ENCODE data around the gene HBP1. TPM values are rescaled to one million over a fixed set of nuclear protein-coding genes. Genes with fewer than 3 reads are reported as not detected.

Gene HBP1
- total RNA-seq, 1 donor from 2014 or later: 84.6 TPM

DNA sequence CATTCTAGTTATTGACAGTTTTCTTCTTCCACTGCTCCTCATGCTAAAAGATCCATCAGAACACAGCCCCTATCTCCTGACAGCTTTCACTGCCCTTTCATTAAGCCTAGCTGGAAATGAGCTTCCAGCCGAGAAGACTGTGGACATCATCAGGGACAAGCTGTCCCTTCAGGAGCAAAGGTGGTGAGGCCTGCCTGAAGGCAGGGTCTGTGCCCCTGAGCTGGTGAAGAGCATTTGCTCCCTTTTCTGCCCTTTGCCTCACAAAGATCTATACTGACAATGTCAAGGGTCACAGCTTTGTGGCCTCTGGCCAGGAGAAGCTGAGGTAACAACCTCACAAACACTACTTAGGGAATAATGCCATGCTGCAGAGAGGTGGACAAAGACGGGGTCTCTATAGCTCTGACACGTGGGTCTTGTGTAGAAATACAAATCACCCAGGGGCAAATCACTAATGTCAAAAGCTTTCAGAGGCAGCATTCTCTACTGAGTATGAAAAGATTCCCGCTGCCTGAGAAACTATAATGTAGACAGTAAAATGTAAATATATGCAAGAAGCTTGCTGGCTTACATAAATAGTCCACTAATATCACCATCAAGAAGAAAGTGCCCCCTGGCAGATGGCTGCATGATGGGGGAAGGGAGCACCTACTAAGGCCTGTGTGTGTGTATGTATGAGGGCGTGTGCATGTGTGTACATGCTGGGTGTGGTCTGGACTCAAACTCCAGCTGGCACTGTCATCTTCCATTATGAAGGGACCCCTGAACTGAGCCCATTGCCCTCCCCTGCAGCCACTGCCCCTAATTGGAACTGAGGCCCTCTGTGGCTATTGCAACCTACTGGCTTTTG, 55.8 kb downstream of the HBP1 start:
- Mint-ChIP-seq H3K4me3 (ENCODE audit: unreplicated experiment) (no peak overlapping the region), H3K36me3 (ENCODE audit: unreplicated experiment) (peaks cover 14% of the 10 kb centered on the region), H3K27ac (ENCODE audit: unreplicated experiment) (no peak overlapping the region)

DNA sequence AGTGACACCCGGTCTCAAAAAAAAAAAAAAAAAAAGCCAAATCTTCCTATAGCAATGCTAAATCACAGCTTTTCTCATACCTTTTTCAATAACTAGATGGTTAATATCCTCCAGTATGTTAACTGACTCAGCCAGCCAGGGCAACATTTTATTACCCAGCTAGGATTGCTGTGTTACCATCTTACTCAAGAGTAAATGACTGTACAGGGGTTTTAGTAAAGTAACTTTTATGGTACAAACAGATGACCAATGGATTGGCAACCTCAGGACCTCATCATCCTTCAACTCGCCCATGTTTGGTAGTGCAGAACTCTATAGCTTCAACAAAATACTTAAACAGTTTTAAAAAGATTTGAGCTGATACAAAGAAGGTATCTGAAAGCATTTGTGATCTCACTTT, 59.5 kb downstream of the HBP1 start:
- Mint-ChIP-seq H3K27me3 (ENCODE audit: unreplicated experiment) (no peaks in the 10 kb centered on the region), H3K4me3 (ENCODE audit: unreplicated experiment) (no peak overlapping the region)

More for the DNA sequence above, 55.8 kb downstream of the HBP1 start:
- Mint-ChIP-seq H3K27me3 (ENCODE audit: unreplicated experiment) (no peaks in the 10 kb centered on the region), H3K4me1 (ENCODE audit: unreplicated experiment) (no peaks in the 10 kb centered on the region), H3K9me3 (ENCODE audit: unreplicated experiment) (no peaks in the 10 kb centered on the region)
- no peak for DNase-seq (ENCODE audit: extremely low spot score, unreplicated experiment)
- TF ChIP-seq, protein P1, sequence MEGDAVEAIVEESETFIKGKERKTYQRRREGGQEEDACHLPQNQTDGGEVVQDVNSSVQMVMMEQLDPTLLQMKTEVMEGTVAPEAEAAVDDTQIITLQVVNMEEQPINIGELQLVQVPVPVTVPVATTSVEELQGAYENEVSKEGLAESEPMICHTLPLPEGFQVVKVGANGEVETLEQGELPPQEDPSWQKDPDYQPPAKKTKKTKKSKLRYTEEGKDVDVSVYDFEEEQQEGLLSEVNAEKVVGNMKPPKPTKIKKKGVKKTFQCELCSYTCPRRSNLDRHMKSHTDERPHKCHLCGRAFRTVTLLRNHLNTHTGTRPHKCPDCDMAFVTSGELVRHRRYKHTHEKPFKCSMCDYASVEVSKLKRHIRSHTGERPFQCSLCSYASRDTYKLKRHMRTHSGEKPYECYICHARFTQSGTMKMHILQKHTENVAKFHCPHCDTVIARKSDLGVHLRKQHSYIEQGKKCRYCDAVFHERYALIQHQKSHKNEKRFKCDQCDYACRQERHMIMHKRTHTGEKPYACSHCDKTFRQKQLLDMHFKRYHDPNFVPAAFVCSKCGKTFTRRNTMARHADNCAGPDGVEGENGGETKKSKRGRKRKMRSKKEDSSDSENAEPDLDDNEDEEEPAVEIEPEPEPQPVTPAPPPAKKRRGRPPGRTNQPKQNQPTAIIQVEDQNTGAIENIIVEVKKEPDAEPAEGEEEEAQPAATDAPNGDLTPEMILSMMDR (IDR thresholded peaks at IDR 0.05): no peak

DNA sequence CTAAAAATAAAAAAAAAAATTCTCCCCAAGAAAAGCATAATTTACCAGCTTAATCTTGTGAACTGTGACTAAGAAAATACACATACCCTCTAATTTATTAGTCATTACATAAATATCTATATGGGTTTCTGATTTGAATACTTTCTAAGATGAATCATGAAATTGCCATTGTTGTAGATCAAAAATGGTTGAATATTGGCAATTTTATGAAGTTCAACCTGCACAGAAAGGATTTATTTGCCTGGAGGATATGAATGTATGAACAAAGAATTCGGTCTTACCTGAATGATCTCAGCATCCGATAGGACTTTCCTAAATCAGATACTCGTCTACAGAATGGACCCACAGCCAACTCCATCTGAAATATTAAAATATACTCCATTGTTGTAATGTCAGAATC, 61.5 kb downstream of the HBP1 start:
- H3K9me3 Mint-ChIP-seq (ENCODE audit: unreplicated experiment): no peaks in the 10 kb centered on the region
- H3K27me3 Mint-ChIP-seq (ENCODE audit: unreplicated experiment): no peaks in the 10 kb centered on the region
- no peak overlapping the region for H3K27ac Mint-ChIP-seq (ENCODE audit: unreplicated experiment)
- peaks cover 11% of the 10 kb centered on the region for H3K4me1 Mint-ChIP-seq (ENCODE audit: unreplicated experiment)
- no peak for DNase-seq (ENCODE audit: extremely low spot score, unreplicated experiment)
- H3K36me3 Mint-ChIP-seq (ENCODE audit: unreplicated experiment): peaks cover 13% of the 10 kb centered on the region
- H3K4me3 Mint-ChIP-seq (ENCODE audit: unreplicated experiment): no peak overlapping the region
- TF ChIP-seq, protein P1 (IDR thresholded peaks at IDR 0.05): no peak

More for the DNA sequence above, 59.5 kb downstream of the HBP1 start:
- H3K36me3 Mint-ChIP-seq (ENCODE audit: unreplicated experiment): peaks cover 15% of the 10 kb centered on the region
- H3K9me3 Mint-ChIP-seq (ENCODE audit: unreplicated experiment): no peaks in the 10 kb centered on the region
- TF ChIP-seq, protein P1 (IDR thresholded peaks at IDR 0.05): no peak
- no peak for DNase-seq (ENCODE audit: extremely low spot score, unreplicated experiment)
- H3K27ac Mint-ChIP-seq (ENCODE audit: unreplicated experiment): no peak overlapping the region
- peaks cover 6% of the 10 kb centered on the region for H3K4me1 Mint-ChIP-seq (ENCODE audit: unreplicated experiment)

DNA sequence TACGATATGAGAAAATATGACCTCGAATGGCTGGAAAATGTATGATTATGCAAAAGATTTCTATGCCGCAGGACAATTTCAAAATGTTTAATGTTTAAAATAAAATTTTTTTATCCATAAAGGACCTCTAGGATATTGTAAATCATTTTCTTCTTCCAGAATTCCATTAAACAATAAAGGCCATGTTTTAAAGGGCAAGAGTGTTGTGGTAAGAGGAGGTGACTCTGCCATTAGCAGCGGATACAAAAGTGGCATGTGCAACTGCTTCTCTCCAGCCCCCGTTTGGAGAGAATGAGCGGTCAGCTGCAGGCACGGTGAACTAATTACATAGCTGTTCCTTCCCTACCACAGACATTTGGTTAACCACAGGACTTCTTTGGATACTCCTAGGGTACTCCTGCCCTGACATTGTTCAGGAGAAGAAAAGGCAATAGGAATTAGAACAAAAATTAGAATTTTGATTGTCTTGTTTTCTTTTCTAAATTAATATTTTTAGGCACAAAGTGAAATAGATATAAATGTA, 63.8 kb downstream of the HBP1 start:
- no peaks in the 10 kb centered on the region for H3K27me3 Mint-ChIP-seq (ENCODE audit: unreplicated experiment)
- H3K9me3 Mint-ChIP-seq (ENCODE audit: unreplicated experiment): no peaks in the 10 kb centered on the region
- H3K4me3 Mint-ChIP-seq (ENCODE audit: unreplicated experiment): no peak overlapping the region
- no peak for DNase-seq (ENCODE audit: extremely low spot score, unreplicated experiment)
- TF ChIP-seq, protein P1 (IDR thresholded peaks at IDR 0.05): no peak
- peaks cover 16% of the 10 kb centered on the region for H3K36me3 Mint-ChIP-seq (ENCODE audit: unreplicated experiment)
- peaks cover 11% of the 10 kb centered on the region for H3K4me1 Mint-ChIP-seq (ENCODE audit: unreplicated experiment)
- H3K27ac Mint-ChIP-seq (ENCODE audit: unreplicated experiment): no peak overlapping the region

DNA sequence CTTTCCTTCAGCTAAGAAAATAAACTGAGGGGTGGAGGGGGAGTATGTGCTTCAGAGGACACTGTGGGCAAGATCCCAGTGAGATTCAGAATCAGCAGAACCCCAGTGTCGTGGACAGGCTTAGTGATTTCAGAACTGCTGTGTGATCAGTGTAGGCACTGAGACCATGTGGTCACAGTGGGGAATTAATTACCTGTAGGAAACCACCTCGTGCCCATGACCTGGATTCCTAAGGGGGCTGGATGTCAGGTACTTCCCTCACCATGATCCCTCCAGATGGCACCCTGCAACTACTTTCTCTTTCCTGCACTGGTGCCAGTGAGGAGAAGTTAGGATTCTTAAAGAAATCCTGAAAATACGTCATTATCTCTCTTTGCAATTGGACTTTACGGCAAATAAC, 64.4 kb downstream of the HBP1 start:
- no peaks in the 10 kb centered on the region for H3K9me3 Mint-ChIP-seq (ENCODE audit: unreplicated experiment)

More for the DNA sequence above, 64.4 kb downstream of the HBP1 start:
- Mint-ChIP-seq H3K27ac (ENCODE audit: unreplicated experiment) (no peak overlapping the region), H3K4me1 (ENCODE audit: unreplicated experiment) (peaks cover 11% of the 10 kb centered on the region), H3K4me3 (ENCODE audit: unreplicated experiment) (no peak overlapping the region), H3K27me3 (ENCODE audit: unreplicated experiment) (no peaks in the 10 kb centered on the region), H3K36me3 (ENCODE audit: unreplicated experiment) (peaks cover 18% of the 10 kb centered on the region)
- TF ChIP-seq, protein P1 (IDR thresholded peaks at IDR 0.05): no peak
- DNase-seq (ENCODE audit: extremely low spot score, unreplicated experiment): no peak
